ENCODE data around the gene BCL2L11.

DNA sequence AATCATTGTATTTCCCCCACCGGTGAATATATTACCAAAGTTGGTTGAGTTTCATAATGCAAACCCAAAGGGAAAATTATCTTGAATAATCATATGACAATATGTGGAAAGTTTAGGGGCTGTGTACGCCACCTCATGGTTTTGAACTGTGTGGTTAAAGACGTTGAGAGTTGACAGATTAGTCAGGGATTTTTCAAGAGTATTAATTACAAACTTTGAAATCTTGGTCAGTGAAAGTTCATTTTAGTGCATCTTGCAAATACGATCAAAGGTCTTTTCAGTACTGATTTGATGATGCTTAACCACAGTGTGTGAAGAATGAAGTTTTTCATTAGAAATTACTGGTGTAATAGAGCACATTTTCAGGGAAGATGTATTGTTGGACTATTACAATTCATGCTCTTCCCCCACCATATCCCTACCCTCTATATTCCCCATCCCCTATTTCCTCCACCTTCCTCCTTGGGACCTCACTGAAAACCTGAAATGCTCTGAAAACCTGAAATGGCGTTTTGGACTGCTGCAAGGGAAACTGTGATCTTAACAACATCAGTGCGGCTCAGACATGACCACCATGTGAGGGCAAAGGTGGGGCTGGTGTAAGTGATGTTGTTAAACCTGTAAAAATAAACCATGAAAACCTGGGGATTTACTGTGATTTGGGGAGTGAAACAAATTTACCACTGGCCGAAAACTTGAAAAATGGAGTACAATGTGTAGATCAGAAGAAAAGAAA, 4.5 kb upstream of the BCL2L11 start:
- no peak for TF ChIP-seq CTCF (IDR thresholded peaks at IDR 0.05; ENCODE audit: poor library complexity)
- no peak for TF ChIP-seq EZH2 (IDR thresholded peaks at IDR 0.05; ENCODE audit: borderline replicate concordance)

All from hepatocyte (in vitro differentiated cells).